ENCODE measurements around the gene SLC9A2.

Gene SLC9A2

GRCh38 chr2:102735416-102736109 is 116.2 kb downstream of the SLC9A2 start:
- DNase-seq, result no peak

GRCh38 chr2:102736110-102736409 is 116.7 kb downstream of the SLC9A2 start:
- no peak for DNase-seq

GRCh38 chr2:102736410-102737409 is 117.4 kb downstream of the SLC9A2 start:
- DNase-seq, result peak; percentile 41

- no peak for DNase-seq
These were observed 118.1 kb downstream of the SLC9A2 start for GRCh38 chr2:102737431-102737830.

GRCh38 chr2:102743259-102743658 is 123.9 kb downstream of the SLC9A2 start:
- DNase-seq, result no peak

- no peak for DNase-seq
These were observed 128.8 kb downstream of the SLC9A2 start for GRCh38 chr2:102748107-102748506.

GRCh38 chr2:102749938-102750337 is 130.6 kb downstream of the SLC9A2 start:
- DNase-seq, result no peak

GRCh38 chr2:102753563-102754159 is 134.3 kb downstream of the SLC9A2 start:
- peak; percentile 22 for DNase-seq

- no peak for DNase-seq
These were observed 135.2 kb downstream of the SLC9A2 start for GRCh38 chr2:102754456-102755145.

- DNase-seq, result no peak
These were observed 135.9 kb downstream of the SLC9A2 start for GRCh38 chr2:102755284-102755683.

- no peak for DNase-seq
These were observed 139.1 kb downstream of the SLC9A2 start for GRCh38 chr2:102758439-102758838.

All from amniotic stem cell (primary cell).